ENCODE results near the gene IL12RB1. TPM values are rescaled to one million over a fixed set of nuclear protein-coding genes. Genes with fewer than 3 reads are reported as not detected.
"Not testable (repeated sequence)": the region's sequence is repeated elsewhere in the genome, so short reads cannot be mapped to it uniquely, and the experiment has no call there.

The IL12RB1 gene
- total RNA-seq, 2 experiments from 2014 or later, result 75.2 to 78.6 TPM

GRCh38 chr19:18089096-18089541, 2.4 kb upstream of the IL12RB1 start:
- ATAC-seq, result peak; percentile 37
- Mint-ChIP-seq H3K27ac (peak overlapping the region; percentile 99), H3K4me3 (peak overlapping the region; percentile 55), H3K36me3 (ENCODE audit: low read depth) (peaks cover 14% of the 10 kb centered on the region), H3K4me1 (ENCODE audit: low read depth) (peaks cover 77% of the 10 kb centered on the region)
- H3K27me3 Mint-ChIP-seq (ENCODE audit: low read depth); H3K9me3 Mint-ChIP-seq (ENCODE audit: insufficient read depth): not testable (repeated sequence)
- POLR2A ChIA-PET, result interaction anchor here (0.6 to 5.4 kb wide), 4 partner anchors 15 to 63 kb away, joined by 3 to 38 read pairs (median 8); partner anchors contain the start of gene PIK3R2
- CTCF ChIA-PET, result interaction anchor here (1.2 to 1.7 kb wide), 5 partner anchors 9 to 81 kb away, joined by 3 to 4 read pairs (median 3); partner anchors contain the start of genes ARRDC2 and MAST3
- peak; percentile 82 for DNase-seq

- Mint-ChIP-seq H3K36me3 (ENCODE audit: low read depth) (peaks cover 34% of the 10 kb centered on the region), H3K4me3 (peak overlapping the region; percentile 98), H3K4me1 (ENCODE audit: low read depth) (peaks cover 63% of the 10 kb centered on the region), H3K27me3 (ENCODE audit: low read depth) (no peaks in the 10 kb centered on the region), H3K27ac (peak overlapping the region; percentile 99), H3K9me3 (ENCODE audit: insufficient read depth) (no peaks in the 10 kb centered on the region)
- no peak for DNase-seq
- POLR2A ChIA-PET, result interaction anchor here (1.2 to 3.0 kb wide), 2 partner anchors 33 to 67 kb away, joined by 5 to 9 read pairs; partner anchors contain the start of gene PIK3R2
- no peak for ATAC-seq
- CTCF ChIA-PET, result interaction anchor here (1.3 to 1.4 kb wide), 2 partner anchors 23 to 25 kb away, joined by 4 to 6 read pairs; no protein-coding TSS in a partner anchor
These were observed 854 bp downstream of the IL12RB1 start for GRCh38 chr19:18085702-18086457.

- ATAC-seq, result no peak
- no peak for DNase-seq
- H3K36me3 Mint-ChIP-seq (ENCODE audit: low read depth), result peaks cover 43% of the 10 kb centered on the region
- H3K9me3 Mint-ChIP-seq (ENCODE audit: insufficient read depth), result no peaks in the 10 kb centered on the region
- ChIA-PET POLR2A (no interaction called here), CTCF (no interaction called here)
- H3K4me1 Mint-ChIP-seq (ENCODE audit: low read depth), result peaks cover 45% of the 10 kb centered on the region
- H3K27me3 Mint-ChIP-seq (ENCODE audit: low read depth), result no peaks in the 10 kb centered on the region
- peak overlapping the region; percentile 74 for H3K4me3 Mint-ChIP-seq
- H3K27ac Mint-ChIP-seq, result peak overlapping the region; percentile 36
These were observed 2.6 kb downstream of the IL12RB1 start for GRCh38 chr19:18083929-18084684.

- H3K9me3 Mint-ChIP-seq (ENCODE audit: insufficient read depth), result no peaks in the 10 kb centered on the region
- no peak for ATAC-seq
- H3K36me3 Mint-ChIP-seq (ENCODE audit: low read depth), result peaks cover 58% of the 10 kb centered on the region
These were observed 12.5 kb downstream of the IL12RB1 start for GRCh38 chr19:18074192-18074591.

GRCh38 chr19:18073197-18073596, 13.5 kb downstream of the IL12RB1 start:
- ATAC-seq (peak; percentile 49), DNase-seq (peak; percentile 50)
- Mint-ChIP-seq H3K4me3 (no peak overlapping the region), H3K27ac (peak overlapping the region; percentile 74), H3K27me3 (ENCODE audit: low read depth) (no peaks in the 10 kb centered on the region), H3K9me3 (ENCODE audit: insufficient read depth) (no peaks in the 10 kb centered on the region), H3K4me1 (ENCODE audit: low read depth) (peaks cover 16% of the 10 kb centered on the region), H3K36me3 (ENCODE audit: low read depth) (peaks cover 57% of the 10 kb centered on the region)
- ChIA-PET POLR2A (no interaction called here), CTCF (no interaction called here)

More at GRCh38 chr19:18074192-18074591, 12.5 kb downstream of the IL12RB1 start:
- no peaks in the 10 kb centered on the region for H3K27me3 Mint-ChIP-seq (ENCODE audit: low read depth)
- H3K4me3 Mint-ChIP-seq, result no peak overlapping the region
- H3K27ac Mint-ChIP-seq, result peak overlapping the region; percentile 74
- CTCF ChIA-PET, result no interaction called here
- no peak for DNase-seq
- peaks cover 18% of the 10 kb centered on the region for H3K4me1 Mint-ChIP-seq (ENCODE audit: low read depth)
- POLR2A ChIA-PET, result no interaction called here

GRCh38 chr19:18072335-18072734, 14.4 kb downstream of the IL12RB1 start:
- peaks cover 53% of the 10 kb centered on the region for H3K36me3 Mint-ChIP-seq (ENCODE audit: low read depth)
- POLR2A ChIA-PET, result no interaction called here
- ATAC-seq (no peak), DNase-seq (no peak)
- H3K4me3 Mint-ChIP-seq, result no peak overlapping the region
- no peaks in the 10 kb centered on the region for H3K9me3 Mint-ChIP-seq (ENCODE audit: insufficient read depth)
- CTCF ChIA-PET, result interaction anchor here (2.5 kb wide), 1 partner anchor 65 kb away, joined by 8 read pairs; the partner anchor contains the start of gene ARRDC2
- H3K4me1 Mint-ChIP-seq (ENCODE audit: low read depth), result peaks cover 16% of the 10 kb centered on the region
- no peaks in the 10 kb centered on the region for H3K27me3 Mint-ChIP-seq (ENCODE audit: low read depth)
- no peak overlapping the region for H3K27ac Mint-ChIP-seq

GRCh38 chr19:18070181-18070580, 16.6 kb downstream of the IL12RB1 start:
- no peak overlapping the region for H3K27ac Mint-ChIP-seq
- H3K4me3 Mint-ChIP-seq, result no peak overlapping the region
- H3K4me1 Mint-ChIP-seq (ENCODE audit: low read depth), result peaks cover 16% of the 10 kb centered on the region
- no peak for ATAC-seq
- peaks cover 42% of the 10 kb centered on the region for H3K36me3 Mint-ChIP-seq (ENCODE audit: low read depth)
- DNase-seq, result no peak
- ChIA-PET POLR2A (interaction anchor here (0.7 kb wide), 1 partner anchor 37 kb away, joined by 3 read pairs; no protein-coding TSS in a partner anchor), CTCF (interaction anchor here (0.6 kb wide), 2 partner anchors 9 to 36 kb away, joined by 3 read pairs; no protein-coding TSS in a partner anchor)
- H3K27me3 Mint-ChIP-seq (ENCODE audit: low read depth), result no peaks in the 10 kb centered on the region
- no peaks in the 10 kb centered on the region for H3K9me3 Mint-ChIP-seq (ENCODE audit: insufficient read depth)

- peaks cover 46% of the 10 kb centered on the region for H3K36me3 Mint-ChIP-seq (ENCODE audit: low read depth)
- ChIA-PET CTCF (no interaction called here), POLR2A (no interaction called here)
- H3K27ac Mint-ChIP-seq, result no peak overlapping the region
- H3K27me3 Mint-ChIP-seq (ENCODE audit: low read depth), result no peaks in the 10 kb centered on the region
- no peak overlapping the region for H3K4me3 Mint-ChIP-seq
- ATAC-seq, result no peak
- no peak for DNase-seq
- no peaks in the 10 kb centered on the region for H3K9me3 Mint-ChIP-seq (ENCODE audit: insufficient read depth)
- peaks cover 15% of the 10 kb centered on the region for H3K4me1 Mint-ChIP-seq (ENCODE audit: low read depth)
These were observed 17.4 kb downstream of the IL12RB1 start for GRCh38 chr19:18069383-18069782.

GRCh38 chr19:18068395-18068794, 18.3 kb downstream of the IL12RB1 start:
- no peak for ATAC-seq
- DNase-seq, result no peak
- no peaks in the 10 kb centered on the region for H3K9me3 Mint-ChIP-seq (ENCODE audit: insufficient read depth)
- H3K4me3 Mint-ChIP-seq, result no peak overlapping the region
- ChIA-PET CTCF (no interaction called here), POLR2A (no interaction called here)
- no peak overlapping the region for H3K27ac Mint-ChIP-seq
- peaks cover 42% of the 10 kb centered on the region for H3K36me3 Mint-ChIP-seq (ENCODE audit: low read depth)
- H3K27me3 Mint-ChIP-seq (ENCODE audit: low read depth), result no peaks in the 10 kb centered on the region
- H3K4me1 Mint-ChIP-seq (ENCODE audit: low read depth), result peaks cover 5% of the 10 kb centered on the region

- ChIA-PET POLR2A (interaction anchor here (0.6 kb wide), 1 partner anchor 39 kb away, joined by 3 read pairs; no protein-coding TSS in a partner anchor), CTCF (no interaction called here)
- H3K27ac Mint-ChIP-seq, result no peak overlapping the region
- no peak for ATAC-seq
- no peak overlapping the region for H3K4me3 Mint-ChIP-seq
- H3K4me1 Mint-ChIP-seq (ENCODE audit: low read depth), result no peaks in the 10 kb centered on the region
- peaks cover 44% of the 10 kb centered on the region for H3K36me3 Mint-ChIP-seq (ENCODE audit: low read depth)
- no peak for DNase-seq
- no peaks in the 10 kb centered on the region for H3K27me3 Mint-ChIP-seq (ENCODE audit: low read depth)
- H3K9me3 Mint-ChIP-seq (ENCODE audit: insufficient read depth), result no peaks in the 10 kb centered on the region
These were observed 21.6 kb downstream of the IL12RB1 start for GRCh38 chr19:18065173-18065495.

GRCh38 chr19:18063463-18063862, 23.3 kb downstream of the IL12RB1 start:
- H3K9me3 Mint-ChIP-seq (ENCODE audit: insufficient read depth), result no peaks in the 10 kb centered on the region
- peaks cover 4% of the 10 kb centered on the region for H3K4me1 Mint-ChIP-seq (ENCODE audit: low read depth)
- H3K27me3 Mint-ChIP-seq (ENCODE audit: low read depth), result no peaks in the 10 kb centered on the region
- H3K27ac Mint-ChIP-seq, result no peak overlapping the region
- ATAC-seq (no peak), DNase-seq (no peak)
- ChIA-PET CTCF (interaction anchor here (0.6 kb wide), 1 partner anchor 187 kb away, joined by 3 read pairs; no protein-coding TSS in a partner anchor), POLR2A (no interaction called here)
- H3K36me3 Mint-ChIP-seq (ENCODE audit: low read depth), result peaks cover 37% of the 10 kb centered on the region
- H3K4me3 Mint-ChIP-seq, result no peak overlapping the region

Measured in activated CD8-positive, alpha-beta T cell treated with anti-CD3 and anti-CD28 coated beads, Interleukin-2, amount 10 ng/mL, durations not matched to agents 7 days and 5 days (primary cell).